Cardiac fibroblast (primary cell): Measurements from ENCODE around the gene DUSP8.

ENCODE experiments used
- DNase-seq, 2 donors: peaks; one replicate each; pipeline versions ENCODE4 v3.0.0 to v3.0.0-alpha.2; 2010; ENCODE audit warnings: low read depth in 2 of 2
- H3K4me3 ChIP-seq, 2 donors: replicated peaks in 1 of 2; 1 replicate in 1 of 2; 2 replicates in 1 of 2; pipeline ENCODE4 v1.5.1; 2011; ENCODE audit warnings: low read depth in 2 of 2, low read length in 2 of 2, mild to moderate bottlenecking in 2 of 2, moderate library complexity in 1 of 2
- TF ChIP-seq, protein P1 (sequence below): IDR thresholded peaks from one replicate; pipeline ENCODE4 v1.5.1; 2011; ENCODE audit warnings: low read depth, mild to moderate bottlenecking, low read length, inconsistent platforms

The DUSP8 gene

DNA sequence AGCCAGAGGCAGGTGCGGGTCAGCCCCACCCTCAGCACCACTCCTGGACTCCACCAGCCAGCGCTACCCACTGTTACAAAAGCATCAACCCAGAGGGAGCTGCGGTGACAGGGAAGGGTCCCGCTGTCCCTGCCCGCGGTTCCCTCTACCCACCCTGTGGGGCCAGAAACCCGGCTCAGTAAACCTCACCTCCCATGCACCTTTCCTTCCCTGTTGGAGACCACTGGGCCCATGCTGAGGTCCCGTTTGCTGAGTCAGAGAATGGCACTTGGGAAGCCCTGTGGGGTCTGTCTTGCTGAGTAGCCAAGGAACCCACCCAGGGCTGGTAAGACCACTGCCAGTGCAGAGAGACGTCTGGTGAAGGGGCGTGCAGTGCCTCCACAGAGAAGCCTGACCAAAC, 43.4 kb downstream of the DUSP8 start:
- TF ChIP-seq, protein P1, sequence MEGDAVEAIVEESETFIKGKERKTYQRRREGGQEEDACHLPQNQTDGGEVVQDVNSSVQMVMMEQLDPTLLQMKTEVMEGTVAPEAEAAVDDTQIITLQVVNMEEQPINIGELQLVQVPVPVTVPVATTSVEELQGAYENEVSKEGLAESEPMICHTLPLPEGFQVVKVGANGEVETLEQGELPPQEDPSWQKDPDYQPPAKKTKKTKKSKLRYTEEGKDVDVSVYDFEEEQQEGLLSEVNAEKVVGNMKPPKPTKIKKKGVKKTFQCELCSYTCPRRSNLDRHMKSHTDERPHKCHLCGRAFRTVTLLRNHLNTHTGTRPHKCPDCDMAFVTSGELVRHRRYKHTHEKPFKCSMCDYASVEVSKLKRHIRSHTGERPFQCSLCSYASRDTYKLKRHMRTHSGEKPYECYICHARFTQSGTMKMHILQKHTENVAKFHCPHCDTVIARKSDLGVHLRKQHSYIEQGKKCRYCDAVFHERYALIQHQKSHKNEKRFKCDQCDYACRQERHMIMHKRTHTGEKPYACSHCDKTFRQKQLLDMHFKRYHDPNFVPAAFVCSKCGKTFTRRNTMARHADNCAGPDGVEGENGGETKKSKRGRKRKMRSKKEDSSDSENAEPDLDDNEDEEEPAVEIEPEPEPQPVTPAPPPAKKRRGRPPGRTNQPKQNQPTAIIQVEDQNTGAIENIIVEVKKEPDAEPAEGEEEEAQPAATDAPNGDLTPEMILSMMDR, result no peak
- H3K4me3 ChIP-seq, result no peak overlapping the region
- no peak for DNase-seq

DNA sequence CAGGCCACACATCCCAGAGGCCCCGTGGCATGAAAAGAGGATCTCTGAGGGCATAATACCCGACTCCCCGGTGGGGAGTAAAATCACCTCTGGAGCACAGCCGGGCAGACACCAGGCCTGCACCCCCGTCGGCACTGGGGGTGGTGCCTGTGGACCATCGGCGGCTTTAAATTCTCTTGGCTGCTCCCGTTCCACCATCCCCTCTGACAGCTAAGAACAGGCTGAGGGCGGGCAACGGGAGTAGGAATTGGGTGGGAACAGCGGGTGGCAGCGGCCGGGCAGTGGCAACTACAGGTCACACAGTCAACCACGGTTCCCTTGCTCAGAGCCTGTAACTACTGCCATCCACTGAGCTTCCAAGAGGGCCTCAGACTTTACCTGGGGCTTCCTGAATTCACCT, 45.3 kb downstream of the DUSP8 start:
- TF ChIP-seq, protein P1, result no peak
- no peak overlapping the region for H3K4me3 ChIP-seq
- DNase-seq, result no peak

DNA sequence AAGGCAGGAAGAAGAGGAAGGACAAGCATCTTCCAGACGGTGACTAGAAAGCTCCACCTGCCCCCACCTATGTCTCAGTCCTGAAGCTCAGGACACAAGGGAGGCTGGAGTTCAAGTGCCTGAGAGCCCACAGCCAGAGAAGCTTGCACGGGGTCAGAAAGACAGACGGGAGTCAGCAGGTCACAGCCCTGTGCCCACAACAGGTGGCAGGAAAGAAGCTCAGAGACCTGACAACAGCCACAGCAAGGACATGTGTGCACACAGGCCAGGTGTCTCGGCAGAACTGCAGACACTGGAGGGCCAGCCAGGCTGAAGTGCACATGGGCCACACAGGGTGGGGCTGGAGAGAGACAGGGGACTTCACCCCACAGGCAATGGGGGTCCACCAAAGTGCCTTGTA, 48.3 kb downstream of the DUSP8 start:
- DNase-seq, result no peak
- TF ChIP-seq, protein P1, result no peak
- H3K4me3 ChIP-seq, result no peak overlapping the region

DNA sequence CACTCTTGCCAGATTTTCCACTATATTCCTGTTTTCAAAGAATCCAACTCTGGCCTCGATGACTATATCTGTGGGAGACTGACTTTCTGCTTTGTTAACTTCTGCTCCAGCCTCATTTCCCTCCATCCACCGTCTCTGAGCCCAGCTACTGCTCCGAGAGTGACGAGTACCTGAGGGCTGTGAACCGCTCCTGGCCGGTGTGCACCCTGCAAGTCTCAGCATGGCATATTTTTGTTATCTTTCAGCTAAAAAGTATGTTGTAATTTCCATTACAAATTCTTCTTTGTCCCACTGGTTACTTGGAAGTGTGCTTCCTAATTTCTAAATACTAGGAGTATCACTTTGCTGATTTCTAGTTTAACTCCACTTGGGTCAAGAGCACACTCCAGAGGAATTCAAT, 49.0 kb downstream of the DUSP8 start:
- no peak overlapping the region for H3K4me3 ChIP-seq
- TF ChIP-seq, protein P1, result no peak
- no peak for DNase-seq

DNA sequence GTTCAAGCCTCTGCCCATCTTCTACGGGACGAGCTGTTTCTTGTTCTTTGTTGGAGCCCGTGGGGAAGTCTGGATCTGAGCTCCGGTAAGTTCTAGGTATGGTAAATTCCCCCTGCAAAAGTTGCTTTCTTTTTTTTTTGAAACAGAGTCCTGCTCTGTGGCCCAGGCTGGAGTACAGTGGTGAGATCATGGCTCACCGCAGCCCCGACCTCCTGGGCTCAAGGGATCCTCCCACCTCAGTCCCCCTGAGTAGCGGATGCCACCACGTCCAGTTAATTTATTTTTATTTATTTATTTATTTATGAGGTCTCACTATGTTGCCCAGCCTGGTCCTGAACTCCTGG, 50.0 kb downstream of the DUSP8 start:
- no peak for DNase-seq
- TF ChIP-seq, protein P1, result no peak
- no peak overlapping the region for H3K4me3 ChIP-seq

DNA sequence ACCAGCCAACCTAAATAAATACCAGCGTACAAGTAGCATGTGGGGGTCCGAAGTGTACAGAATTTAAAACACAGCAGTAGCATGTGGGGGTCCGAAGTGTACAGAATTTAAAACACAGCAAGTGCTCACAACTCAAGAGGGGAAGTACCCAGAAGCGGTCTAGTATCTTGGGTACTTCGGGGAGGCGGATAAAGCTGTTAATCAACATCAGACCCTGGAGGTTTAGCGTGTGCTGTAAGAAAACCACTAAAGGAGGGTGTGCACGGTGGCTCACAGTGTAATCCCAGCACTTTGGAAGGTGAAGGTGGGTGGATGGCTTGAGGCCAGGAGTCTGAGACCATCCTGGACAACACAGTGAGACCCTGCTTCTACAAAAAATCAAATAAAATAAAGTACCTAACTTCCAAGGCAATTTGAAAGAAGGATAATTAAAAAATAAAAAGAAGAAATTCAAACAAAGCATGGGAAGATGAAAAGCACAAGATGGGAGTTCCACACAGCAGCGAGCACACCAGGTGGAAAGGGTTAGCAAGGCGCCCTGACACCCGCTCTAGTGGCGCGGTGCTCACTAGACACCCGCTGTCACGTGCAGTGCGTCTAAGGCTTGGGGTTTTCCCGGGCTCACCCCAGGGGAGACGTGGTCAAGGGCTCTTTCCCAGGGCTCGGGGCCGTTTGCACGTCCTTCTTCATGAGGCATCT, 50.5 kb downstream of the DUSP8 start:
- no peak overlapping the region for H3K4me3 ChIP-seq
- DNase-seq, result no peak
- TF ChIP-seq, protein P1, result no peak
